Suppressor macrophage treated with lipopolysaccharide for 1 hour (primary cell): ENCODE measurements around the gene DLX3.
A peak's percentile ranks its signal among the peaks of the same experiment; 100 is the strongest.
"Not testable (repeated sequence)": the region's sequence is repeated elsewhere in the genome, so short reads cannot be mapped to it uniquely, and the experiment has no call there.

ENCODE experiments used
- DNase-seq, 3 donors: peaks; one replicate each; pipeline ENCODE4 v3.0.0-alpha.2; 2020 to 2022

Gene DLX3

DNA sequence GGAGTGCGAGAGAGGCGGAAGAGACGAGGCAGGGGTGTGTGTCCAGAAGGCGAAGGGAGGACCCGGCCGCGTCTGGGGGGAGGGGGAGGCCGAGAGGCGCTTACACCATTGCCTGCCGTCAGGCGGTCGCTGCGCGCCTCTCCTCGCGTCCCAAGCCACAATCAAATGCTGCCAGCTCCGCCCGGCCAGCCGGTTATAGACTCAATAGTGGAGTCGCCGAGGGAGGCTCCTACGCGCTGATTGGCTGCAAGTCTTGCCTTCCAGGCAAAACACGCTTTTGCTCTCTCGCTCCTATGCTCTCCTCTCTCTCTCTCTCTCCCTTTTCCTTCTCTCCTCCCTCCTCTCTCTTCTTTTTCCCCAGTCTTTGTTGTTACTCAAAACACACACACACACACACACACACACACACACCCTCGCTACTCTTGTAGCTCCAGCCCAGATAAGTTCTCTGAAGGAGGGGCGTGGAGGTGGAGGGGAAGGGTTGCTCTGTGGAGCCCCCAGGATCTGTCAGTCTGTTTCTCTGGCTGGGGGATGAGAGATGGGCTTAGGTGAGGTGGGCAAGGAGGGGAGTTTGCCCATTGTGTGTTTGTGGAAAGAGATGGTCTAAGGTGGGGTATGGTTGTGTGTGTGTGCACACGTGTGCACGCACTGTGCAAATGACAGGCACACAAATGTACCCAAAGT is at the start of gene DLX3:
Gene DLX3, minus strand, starts transcription at position 170 of the 684 bp plus-strand sequence. CDS start 226 bp downstream, outside the sequence.
- DNase-seq, result peak; percentile 53 to 62 (median 53)

DNA sequence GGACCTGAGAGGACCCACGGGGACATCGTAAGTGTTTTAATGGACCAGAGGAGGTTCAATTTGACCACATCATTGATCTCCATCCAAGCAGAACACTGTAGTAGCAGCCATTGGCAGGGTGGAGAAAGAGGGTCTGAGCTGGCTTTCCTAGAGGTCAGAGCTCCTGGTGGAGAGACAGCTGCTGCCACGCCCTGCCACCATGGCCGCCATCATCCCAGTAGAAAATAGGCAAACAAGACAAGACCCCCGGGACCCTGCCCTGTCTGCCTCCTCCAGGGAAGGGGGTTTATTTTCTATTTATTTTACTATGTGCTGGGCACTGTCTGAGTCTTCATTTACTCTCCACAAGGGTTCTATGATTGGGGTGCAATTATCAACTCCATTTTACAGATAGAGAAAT is 49.5 kb upstream of the DLX3 start:
- DNase-seq, result no peak

DNA sequence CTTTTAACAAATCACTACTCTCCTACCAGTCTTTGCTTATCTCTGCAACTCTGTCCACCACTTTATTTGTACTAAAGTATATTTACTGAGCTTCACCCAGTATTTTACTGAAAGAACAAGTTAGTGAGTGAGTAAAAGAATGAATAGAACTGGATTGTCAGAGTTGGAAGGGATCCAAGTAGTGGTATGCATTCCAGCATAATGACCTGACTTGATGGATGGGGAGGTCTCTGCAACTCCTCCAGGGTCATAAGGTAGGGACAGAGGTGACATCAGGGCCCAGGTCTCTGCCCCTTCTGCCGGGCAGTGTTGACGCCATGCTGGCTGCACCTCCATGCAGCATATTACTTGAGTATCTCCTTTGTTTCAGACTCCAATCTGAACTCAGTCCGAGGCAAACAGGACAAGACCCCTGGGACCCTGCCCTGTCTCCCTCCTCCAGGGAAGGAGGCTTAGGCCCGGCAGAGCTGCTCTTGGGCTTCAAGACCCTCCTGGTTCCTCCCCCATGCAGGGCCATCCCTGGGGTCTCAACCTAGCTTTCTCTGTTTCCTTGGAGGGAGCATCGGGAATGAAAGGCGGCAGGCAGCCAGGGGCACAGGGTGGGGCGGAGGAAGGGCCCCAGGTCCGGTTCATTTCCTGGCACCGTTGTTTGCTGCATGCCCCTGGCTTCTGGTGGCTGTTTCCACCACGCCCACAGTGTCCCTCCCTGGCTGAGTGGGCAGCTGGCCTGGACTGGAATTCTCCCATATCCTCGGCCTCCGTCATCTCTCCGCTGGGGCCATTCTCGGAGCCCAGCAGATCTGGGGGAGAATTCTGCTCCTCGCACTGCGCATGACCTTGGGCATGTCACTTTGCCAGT is 48.5 kb upstream of the DLX3 start:
- DNase-seq, result no peak

DNA sequence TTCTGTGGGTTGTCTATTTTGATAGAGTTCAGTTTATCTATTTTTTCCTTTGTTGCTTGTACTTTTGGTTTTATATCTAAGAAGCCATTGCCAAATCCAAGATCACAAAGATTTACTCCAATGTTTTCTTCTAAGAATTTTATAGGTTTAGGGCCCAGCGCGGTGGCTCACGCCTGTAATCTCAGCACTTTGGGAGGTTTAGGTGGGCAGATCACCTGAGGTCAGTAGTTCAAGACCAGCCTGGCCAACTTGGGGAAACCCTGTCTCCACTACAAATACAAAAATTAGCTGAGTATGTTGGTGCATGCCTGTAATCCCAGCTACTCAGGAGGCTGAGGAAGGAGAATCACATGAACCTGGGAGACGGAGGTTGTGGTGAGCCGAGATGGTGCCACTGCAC is 47.2 kb upstream of the DLX3 start:
- DNase-seq, result no peak

DNA sequence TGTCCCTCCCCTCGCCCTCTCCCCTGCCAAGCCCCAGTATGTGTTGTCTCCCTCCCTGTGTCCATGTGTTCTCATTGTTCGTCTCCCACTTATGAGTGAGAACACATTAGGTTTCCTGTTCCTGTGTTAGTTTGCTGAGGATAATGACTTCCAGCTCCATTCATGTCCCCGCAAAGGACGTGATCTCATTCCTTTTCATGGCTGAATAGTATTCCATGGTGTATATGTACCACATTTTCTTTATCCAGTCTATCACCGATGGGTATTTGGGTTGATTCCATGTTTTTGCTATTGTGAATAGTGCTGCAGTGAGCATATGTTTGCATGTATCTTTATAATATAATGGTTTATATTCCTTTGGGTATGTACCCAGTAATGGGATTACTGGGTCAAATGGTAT is 45.5 kb upstream of the DLX3 start:
- DNase-seq, result not testable (repeated sequence)

DNA sequence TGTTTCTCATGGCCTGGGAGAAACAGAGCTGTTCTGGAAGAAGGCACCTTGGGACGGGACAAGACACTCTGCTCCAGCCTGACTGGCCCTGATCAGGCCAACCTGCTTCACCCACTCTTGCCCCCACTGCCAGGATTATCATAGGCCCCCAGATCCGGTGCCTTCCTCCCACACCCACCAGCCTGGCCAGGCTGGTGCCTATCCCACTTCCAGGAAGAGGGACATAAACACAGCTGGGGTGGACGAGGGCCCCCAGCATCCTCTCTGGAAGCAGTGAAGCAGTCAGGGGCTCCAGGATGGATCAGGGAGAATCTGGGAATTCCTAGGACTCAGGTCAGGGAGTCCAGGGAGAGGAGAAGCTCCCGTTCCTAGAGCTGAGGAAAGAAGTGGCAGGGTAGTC is 44.0 kb upstream of the DLX3 start:
- no peak for DNase-seq

DNA sequence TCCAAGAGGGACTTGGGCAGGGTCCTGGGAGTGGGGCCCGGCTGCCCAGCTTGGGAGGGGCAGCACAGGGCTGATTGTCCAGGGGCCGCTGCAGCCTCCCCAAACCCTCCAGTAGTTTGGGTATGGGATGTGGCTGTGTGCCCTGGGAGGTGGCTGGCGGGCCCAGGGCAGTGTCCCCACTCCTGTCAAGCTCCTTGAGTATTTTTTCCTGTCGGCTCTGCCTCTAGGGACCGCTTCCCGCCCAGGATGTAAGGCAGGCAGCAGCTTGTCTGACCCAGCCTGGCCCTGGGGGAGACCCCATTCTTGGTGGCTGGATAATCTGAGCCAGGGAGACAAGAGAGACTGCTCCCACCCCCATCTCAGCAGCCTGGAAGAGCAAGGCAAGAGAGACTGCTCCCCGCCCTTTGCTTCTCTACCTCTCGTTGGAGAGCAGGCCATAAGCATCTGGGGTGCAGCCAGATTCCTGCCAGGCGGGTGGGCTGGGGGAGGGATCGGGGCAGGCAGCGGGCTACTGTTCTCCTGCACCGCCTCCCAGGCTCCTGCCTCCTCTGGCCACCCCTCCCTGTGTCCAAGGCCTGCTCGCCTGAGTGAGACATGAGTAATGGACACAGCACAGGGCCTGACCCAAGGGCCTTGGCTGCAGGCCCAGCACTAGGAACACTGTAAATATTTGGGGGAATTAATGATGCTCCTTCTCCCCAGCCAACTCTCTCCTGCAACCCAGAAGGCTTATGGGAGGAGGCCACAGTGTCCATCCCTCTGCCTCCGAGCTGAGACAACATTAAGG is 42.5 kb upstream of the DLX3 start:
- DNase-seq, result no peak

DNA sequence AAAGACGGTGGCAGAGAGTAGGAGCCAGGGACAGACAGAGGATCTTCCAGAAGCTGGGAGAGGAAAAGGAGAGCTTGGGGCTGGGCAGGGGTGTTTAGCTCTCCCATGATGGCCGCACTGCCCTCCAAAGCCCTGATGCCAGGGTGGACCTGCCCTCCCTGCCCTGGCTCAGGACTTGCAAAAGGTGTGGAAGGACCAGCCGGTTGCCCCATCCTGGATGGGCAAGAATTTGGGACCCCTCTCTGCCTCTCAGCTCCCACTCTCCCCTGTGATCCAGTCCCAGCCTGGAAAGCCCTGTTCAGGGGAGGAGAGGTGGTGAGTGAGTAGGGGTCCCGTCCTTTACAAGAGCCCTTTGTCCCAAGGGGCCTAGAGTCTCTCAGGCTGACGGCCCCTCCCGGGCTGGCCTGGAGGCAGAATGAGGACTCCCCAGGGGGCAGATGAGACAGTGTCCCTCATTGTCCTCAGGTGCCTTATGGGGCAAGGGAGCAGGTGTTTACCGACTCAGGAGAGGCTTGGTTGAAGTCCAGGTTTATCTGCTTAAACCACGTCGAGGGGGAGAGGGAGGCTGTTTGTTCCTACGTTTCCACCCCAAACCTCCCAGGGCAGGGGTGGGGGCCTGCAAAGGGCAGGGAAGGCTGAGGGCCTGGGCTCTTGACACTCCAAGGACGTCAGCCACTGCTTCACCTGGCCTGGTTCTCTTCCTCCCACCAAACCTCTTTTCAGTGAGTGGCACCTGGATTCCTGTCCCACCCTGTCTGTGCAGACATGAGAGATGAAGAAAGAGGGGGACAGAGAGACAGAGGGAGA is 41.6 kb upstream of the DLX3 start:
- DNase-seq, result no peak

DNA sequence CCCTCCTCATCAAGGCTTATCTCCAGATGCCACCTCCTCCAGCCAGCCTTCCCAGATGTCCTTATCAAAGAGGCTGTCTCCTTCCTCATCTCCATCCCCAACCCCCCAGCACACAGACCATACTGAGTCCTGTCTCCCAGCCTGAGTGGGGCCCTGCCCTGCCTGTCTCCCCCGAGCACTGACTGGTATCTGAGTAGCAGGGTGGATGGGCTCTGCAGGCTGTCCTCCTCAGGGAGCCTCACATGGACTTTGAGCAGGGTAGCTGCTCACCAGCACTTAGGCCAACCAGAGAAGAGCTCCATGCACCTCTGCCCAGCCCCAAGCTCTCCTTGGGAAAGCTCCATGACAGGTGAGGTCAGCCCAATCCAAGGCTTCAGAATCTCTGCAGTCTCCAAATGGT is 40.9 kb upstream of the DLX3 start:
- DNase-seq, result no peak

DNA sequence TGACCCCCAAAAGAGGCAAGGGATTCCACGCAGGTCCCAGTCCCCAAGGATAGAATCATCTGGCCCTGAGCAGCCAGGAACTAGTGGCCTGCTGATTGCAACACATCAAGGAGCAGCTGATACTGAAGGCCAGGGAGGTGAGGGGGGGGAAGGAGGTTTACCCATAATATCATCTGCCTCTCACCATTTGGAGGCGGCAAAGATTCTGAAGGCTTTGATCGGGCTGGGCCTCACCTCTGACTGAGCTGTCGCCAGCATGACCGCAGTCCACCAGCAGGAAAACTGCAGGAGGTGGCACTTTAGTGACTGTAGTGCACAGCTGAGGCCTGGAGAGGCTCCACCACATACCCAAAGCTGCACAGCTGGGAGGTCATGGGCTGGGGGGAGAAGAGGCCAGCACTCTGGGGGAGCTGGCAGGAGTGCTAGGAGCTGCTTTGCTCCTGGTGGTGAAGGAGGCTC is 40.4 kb upstream of the DLX3 start:
- DNase-seq, result peak in 1 of 3 donors; percentile 30

DNA sequence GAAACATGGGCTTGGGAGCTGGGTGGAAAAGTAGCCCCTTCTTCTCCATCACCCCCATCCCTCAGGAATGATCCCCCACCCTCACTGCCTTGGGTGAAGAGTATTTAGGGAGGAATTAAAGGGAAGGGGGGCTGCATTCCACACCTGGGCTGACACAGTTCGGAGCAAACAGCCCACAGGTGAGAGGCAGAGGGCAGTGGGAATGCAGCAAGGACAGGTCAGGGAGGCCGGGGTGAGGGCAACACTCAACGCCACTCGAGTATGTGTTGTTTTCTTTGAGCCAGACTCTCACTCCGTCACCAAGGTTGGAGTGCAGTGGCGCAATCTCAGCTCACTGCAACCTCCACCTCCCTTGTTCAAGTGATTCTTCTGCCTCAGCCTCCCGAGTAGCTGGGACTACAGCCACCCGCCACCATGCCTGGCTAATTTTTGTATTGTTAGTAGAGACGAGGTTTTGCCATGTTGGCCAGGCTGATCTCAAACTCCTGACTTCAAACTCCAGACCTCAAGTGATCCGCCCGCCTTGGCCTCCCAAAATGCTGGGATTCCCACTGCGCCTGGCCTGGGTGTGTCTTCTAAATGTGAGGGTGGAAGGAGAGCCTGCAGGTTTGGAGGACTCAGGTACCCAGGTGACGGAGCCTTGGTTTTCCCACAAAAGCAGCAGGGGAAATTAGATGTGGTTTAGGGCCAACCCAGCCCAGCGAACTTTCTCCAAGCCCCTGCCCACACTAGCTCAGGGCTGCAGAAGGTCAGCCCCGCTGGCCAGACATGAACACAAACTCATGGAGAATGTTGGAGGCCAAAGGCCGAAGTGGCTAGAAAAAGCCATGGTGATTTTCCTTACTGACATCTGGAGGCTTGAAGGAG is 39.7 kb upstream of the DLX3 start:
- DNase-seq, result no peak

DNA sequence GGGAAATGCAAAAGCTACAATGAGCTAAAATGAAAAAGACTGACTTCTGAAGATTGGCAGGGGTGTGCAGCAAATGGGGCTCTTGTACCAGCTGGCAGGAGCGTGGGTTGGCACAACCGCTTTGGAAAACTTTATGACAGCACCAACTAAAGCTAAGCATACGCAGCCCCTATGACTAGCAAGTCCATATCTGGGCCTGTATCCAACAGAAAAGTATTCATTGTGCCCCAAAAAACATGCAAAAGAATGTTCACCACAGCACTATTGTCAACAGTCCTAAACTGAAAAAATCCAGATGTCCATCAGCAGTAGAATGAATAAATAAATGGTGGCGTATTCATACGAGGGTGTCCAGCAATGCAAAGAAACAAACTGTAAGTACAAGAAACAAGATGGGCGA is 38.3 kb upstream of the DLX3 start:
- DNase-seq, result no peak

DNA sequence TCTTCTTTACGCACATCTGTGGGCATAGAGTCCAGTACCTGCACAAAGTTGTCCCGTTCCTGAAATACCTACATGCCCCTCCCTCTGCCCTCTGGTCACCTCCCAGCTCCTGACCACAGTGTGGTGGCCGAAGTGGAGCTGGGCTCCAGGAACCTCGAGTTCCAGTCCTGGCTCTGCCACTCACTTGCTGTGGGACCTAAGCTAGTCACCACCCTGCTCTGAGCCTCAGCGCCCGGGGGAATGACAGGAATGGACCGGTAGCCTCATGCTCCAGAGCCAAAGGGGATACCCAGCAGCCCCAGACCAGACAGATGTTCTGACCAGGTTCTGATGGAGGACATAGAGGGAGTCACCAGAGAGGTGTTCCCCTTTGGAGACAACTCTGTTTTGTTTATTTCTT is 34.2 kb upstream of the DLX3 start:
- DNase-seq, result no peak

DNA sequence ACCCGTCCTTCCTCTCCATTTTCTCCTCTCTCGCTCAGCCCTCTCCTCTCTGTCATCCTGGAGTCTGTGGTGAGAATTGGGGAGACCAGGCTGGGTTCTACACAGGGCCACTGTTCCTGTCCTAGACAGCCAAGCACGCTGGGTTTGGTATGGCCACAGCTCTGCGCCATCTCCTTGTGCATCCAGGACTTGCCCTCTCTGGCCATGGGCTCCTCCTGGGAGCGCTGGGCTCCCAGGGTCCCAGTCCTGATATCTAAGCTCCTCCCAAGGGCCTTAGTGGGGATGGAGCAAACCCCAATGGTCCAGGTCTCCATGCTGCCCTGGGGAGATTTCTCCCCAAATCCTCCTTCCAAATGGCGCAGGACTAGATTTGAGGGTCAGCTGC is 33.7 kb upstream of the DLX3 start:
- DNase-seq, result no peak

DNA sequence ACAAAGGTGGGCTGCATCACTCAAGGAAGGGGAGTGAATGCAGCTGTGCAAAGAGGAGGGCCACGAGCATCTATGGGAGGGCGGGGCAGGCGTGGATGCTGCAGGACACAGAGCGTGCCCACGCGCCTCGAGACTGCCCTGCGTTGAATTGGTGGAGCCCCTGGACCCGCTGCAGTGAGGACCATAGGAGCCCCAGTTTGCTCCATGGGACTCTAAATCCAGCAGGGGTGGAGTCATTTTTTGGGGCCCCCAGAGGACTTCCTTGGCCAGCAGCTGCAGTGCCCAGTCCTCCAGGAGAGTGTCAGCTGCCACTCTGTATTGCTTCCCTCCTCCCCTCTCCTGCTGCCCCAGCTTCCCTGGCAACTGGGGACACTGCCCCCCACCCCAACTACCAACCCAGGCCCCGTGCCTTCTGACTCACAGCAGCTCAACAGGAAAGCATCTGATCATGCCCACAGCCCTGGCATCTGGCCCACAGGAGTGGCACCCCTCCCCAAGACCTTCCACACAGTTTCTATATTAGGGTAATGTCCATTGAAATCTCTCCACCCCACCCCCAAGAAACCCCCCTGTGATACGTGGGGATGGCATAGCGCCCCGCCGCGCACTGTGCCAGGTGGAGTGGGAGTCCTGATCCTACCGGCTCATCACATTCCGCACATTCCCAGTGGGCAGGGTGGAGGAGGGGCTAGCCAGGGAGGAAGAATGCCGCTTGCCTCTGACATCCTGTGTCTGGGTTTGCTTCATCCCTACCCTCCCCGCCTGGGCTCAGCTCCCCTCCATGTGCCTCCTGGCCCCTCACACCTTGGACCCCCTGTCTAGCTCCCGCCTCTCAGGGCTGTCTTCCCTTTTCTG is 33.1 kb upstream of the DLX3 start:
- DNase-seq, result peak in 1 of 3 donors; percentile 48

DNA sequence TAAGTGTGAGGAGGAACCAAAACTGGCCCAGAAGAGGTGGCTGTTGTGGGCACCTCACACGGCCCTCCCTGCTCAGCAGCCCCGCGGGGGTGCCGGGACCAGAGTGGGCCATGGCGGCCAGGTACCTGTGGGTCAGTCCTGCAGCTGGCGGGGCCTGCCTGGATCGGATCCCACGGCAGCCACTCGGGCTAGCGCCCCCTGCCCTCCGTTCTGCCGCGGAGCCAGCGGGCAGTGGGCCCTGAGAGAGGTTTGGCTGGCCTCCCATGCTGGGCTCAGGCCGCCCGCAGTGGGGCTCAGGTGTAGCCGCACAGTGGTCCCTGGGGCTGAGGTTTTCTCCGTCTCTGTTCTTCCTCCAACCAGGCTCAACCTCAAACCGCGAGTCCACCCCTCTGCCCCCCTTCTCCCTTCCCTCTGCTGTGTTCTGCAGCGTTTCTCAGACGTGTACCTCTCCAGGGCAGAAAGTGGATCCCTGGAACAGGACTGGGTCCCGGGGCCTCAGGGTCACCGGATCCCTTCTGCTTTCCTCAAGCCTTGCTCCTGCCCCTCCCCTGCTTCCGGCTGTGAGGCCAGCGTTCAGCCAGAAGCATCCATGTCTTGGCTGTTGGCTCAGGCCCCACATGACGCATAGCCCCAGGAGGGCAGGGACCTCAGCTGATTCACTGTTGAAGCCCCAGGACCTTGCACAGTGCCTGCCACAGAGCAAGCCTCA is 32.3 kb upstream of the DLX3 start:
- DNase-seq, result peak; percentile 83 to 87 (median 84)

DNA sequence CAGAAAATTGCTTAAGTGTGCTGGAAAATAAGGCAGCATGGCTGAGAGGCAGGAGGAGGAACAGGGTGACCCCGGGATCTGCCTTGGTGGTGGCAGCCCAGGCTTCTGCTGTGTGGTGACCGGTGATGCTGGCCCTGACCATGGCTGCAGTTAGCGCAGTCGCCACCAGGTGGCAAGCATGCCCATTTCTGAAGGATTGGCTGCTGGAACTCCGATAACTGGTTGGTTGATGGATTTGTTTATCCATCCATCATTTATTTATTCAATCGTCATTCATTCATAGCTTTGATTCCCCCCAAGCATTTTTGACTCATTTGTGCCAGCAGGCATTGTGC is 31.8 kb upstream of the DLX3 start:
- peak; percentile 81 to 87 (median 87) for DNase-seq

DNA sequence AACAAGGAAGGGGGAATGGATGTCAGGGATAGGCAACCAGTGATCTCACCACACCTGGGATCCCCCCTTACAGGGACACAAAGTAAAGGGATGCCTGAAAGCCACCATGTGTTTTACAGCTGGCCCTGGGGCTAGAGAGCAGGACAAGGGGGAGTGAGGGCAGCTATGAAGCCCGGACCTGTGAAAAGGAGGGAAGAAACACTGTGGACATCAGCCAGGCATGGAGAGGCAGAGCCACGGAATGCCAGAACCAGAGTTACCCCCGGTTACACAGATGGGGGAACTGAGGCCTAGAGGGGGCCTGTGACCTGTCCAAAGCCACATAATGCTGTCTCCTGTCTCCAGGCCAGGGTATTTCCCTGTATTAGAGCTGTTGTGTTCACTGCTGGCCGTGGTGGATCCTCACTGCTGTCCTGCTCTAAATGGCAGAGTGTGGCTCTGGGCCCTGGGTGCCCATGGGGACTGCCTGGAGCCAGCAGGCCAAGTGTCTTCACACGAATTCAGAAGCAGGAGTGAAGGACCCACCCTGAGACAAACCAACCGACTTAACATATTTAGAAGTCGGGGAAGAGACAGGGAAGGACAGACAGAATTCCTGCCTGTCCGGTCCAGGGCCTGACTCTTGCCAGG is 31.1 kb upstream of the DLX3 start:
- no peak for DNase-seq

DNA sequence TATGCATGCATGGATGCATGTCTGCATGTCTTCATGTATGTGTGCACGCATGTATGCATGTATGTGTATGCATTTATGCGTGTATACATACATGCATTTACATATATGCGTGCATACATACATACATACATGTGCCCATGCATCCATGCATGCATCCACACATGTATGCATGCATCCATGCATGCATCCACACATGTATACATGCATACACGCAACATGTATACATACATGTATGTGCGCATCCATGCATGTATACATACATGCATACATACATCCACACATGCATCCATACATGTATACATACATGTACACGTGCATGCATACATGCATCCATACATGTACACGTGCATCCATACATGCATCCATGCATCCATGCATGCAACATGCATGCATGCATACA is 29.8 kb upstream of the DLX3 start:
- no peak for DNase-seq

DNA sequence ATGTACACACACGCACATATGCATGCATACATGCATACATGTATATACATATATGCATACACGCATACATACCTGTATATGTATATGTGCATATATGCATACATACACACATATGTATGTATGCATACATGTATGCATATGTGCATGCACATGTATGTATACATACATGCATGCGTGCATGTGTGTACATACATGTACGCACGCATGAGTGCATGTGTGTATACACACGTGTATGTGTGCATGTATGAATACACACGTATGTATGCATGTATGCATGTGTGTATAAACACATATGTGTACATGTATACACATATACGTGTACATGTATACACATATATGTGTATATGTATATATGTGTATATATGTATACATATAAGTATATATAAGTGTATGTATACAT is 28.5 kb upstream of the DLX3 start:
- DNase-seq, result no peak
